ENCODE results near the gene CCDC68. TPM values are rescaled to one million over a fixed set of nuclear protein-coding genes. Genes with fewer than 3 reads are reported as not detected.

Gene CCDC68
- total RNA-seq, 1 experiment from 2014 or later, result not detected

DNA sequence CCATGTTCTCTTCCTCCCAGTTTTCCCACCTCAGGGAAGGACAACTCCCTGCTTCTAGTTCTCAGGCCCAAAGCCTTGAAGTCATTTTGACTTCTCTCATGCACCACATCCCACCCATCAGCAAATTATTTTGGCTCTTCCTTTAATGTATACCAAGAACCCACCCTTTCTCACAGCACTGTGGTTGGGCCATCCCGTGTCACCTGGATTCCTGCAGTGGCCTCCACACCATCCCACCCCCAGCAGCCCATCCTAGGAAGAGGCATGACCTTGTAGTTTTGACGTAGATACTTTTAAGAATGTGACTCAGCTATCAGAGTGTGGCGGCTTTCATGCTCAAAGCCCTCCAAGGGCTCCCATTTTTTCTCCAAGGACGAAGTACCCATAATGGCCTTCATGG lies 25.6 kb upstream of the CCDC68 start:
- POLR2A ChIA-PET (ENCODE audit: low non-redundant PET), result no interaction called here
- Histone ChIP-seq H3K9me3 (ENCODE audit: low read depth, low read length, poor library complexity, severe bottlenecking) (no peaks in the 10 kb centered on the region), H3K27ac (ENCODE audit: low read depth, low read length, poor library complexity, severe bottlenecking) (no peak overlapping the region), H3K27me3 (replicated peaks; ENCODE audit: insufficient read depth, low read depth, low read length, poor library complexity) (no peaks in the 10 kb centered on the region), H3K4me3 (ENCODE audit: low read depth, low read length, poor library complexity, severe bottlenecking) (no peak overlapping the region), H3K36me3 (ENCODE audit: insufficient read depth, low read length, poor library complexity, severe bottlenecking) (no peaks in the 10 kb centered on the region), H3K4me1 (ENCODE audit: insufficient read depth, low read length, poor library complexity, severe bottlenecking) (no peaks in the 10 kb centered on the region)
- DNase-seq (ENCODE audit: low spot score), result no peak
- CTCF ChIA-PET, result no interaction called here
- intact Hi-C loops (cut with micrococcal nuclease; ENCODE audit: unreplicated experiment), result loop anchor here (2.0 to 5.0 kb wide), 2 partner anchors 423 to 540 kb away; no protein-coding TSS in a partner anchor
- TF ChIP-seq, protein P1, sequence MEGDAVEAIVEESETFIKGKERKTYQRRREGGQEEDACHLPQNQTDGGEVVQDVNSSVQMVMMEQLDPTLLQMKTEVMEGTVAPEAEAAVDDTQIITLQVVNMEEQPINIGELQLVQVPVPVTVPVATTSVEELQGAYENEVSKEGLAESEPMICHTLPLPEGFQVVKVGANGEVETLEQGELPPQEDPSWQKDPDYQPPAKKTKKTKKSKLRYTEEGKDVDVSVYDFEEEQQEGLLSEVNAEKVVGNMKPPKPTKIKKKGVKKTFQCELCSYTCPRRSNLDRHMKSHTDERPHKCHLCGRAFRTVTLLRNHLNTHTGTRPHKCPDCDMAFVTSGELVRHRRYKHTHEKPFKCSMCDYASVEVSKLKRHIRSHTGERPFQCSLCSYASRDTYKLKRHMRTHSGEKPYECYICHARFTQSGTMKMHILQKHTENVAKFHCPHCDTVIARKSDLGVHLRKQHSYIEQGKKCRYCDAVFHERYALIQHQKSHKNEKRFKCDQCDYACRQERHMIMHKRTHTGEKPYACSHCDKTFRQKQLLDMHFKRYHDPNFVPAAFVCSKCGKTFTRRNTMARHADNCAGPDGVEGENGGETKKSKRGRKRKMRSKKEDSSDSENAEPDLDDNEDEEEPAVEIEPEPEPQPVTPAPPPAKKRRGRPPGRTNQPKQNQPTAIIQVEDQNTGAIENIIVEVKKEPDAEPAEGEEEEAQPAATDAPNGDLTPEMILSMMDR (conservative IDR thresholded peaks at IDR 0.05; ENCODE audit: low read depth, low read length), result no peak
- no peak for TF ChIP-seq EZH2 (IDR thresholded peaks at IDR 0.05; ENCODE audit: borderline replicate concordance, low read depth, low read length, poor library complexity, severe bottlenecking)
- no TSS peak for BruUV-seq (replicated peaks)

DNA sequence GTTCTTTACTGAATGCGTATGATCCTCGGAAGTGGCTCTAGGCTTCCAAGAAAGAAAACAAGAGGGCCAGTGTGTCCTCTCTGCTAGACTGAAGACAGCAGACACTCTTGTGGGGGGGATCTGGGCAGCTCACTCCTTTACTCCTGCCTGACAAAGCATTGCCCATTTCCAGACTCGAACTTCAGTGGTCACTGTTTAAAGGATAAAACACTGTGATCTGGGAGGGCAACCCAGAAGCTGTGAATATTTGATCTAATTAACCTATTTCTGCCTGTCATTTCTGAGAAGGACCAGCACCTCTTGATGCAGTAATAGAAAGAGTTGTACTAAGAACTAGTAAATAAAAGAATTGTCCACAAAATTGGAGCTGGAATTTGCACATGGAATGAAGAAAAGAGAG lies 24.5 kb upstream of the CCDC68 start:
- no TSS peak for BruUV-seq (replicated peaks)
- CTCF ChIA-PET, result interaction anchor here (0.6 to 1.0 kb wide), 4 partner anchors 8 to 539 kb away, joined by 3 to 6 read pairs (median 3); no protein-coding TSS in a partner anchor
- H3K9me3 ChIP-seq (ENCODE audit: low read depth, low read length, poor library complexity, severe bottlenecking), result no peaks in the 10 kb centered on the region
- no peaks in the 10 kb centered on the region for H3K36me3 ChIP-seq (ENCODE audit: insufficient read depth, low read length, poor library complexity, severe bottlenecking)
- TF ChIP-seq, protein P1 (conservative IDR thresholded peaks at IDR 0.05; ENCODE audit: low read depth, low read length), result no peak
- no peak for TF ChIP-seq EZH2 (IDR thresholded peaks at IDR 0.05; ENCODE audit: borderline replicate concordance, low read depth, low read length, poor library complexity, severe bottlenecking)
- intact Hi-C loops (cut with micrococcal nuclease; ENCODE audit: unreplicated experiment), result loop anchor here (1.0 to 5.0 kb wide), 4 partner anchors 304 to 591 kb away; no protein-coding TSS in a partner anchor
- DNase-seq (ENCODE audit: low spot score), result no peak
- H3K4me3 ChIP-seq (ENCODE audit: low read depth, low read length, poor library complexity, severe bottlenecking), result no peak overlapping the region
- no peaks in the 10 kb centered on the region for H3K27me3 ChIP-seq (replicated peaks; ENCODE audit: insufficient read depth, low read depth, low read length, poor library complexity)
- POLR2A ChIA-PET (ENCODE audit: low non-redundant PET), result no interaction called here
- no peak overlapping the region for H3K27ac ChIP-seq (ENCODE audit: low read depth, low read length, poor library complexity, severe bottlenecking)
- no peaks in the 10 kb centered on the region for H3K4me1 ChIP-seq (ENCODE audit: insufficient read depth, low read length, poor library complexity, severe bottlenecking)

DNA sequence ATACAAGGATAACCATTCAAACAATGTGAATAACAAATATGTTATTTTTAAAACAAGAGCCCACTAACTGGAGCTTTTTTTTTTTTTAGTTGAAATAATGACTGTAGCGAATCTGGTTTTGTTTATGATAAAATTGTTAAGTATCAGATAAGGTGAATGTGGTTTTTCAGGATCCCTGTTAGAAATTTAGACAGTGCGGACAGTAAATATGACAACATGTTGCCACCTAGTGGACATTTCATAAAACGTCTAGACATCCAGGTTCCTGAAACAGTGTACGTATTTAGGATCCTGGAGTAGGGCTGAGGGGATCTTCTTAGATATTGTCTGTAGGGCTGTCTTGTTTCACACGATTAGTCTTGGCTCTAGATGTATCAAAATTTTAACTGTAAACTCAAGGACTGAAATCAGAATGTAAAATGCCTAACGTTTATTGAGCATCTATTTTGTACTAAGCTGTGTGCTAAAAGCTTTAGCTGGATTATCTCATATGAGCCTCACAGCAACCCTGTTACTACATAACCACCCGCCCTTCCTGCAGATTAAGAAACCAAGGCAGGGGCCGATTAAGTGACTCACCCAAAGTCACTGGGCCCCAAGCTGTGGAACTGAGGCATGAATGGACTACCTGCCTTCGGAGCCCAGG lies 23.9 kb upstream of the CCDC68 start:
- TF ChIP-seq, protein P1 (conservative IDR thresholded peaks at IDR 0.05; ENCODE audit: low read depth, low read length), result peak; percentile 76
- TF ChIP-seq EZH2 (IDR thresholded peaks at IDR 0.05; ENCODE audit: borderline replicate concordance, low read depth, low read length, poor library complexity, severe bottlenecking), result no peak
- intact Hi-C loops (cut with micrococcal nuclease; ENCODE audit: unreplicated experiment), result loop anchor here (1.0 to 5.0 kb wide), 3 partner anchors 304 to 590 kb away; no protein-coding TSS in a partner anchor
- Histone ChIP-seq H3K4me1 (ENCODE audit: insufficient read depth, low read length, poor library complexity, severe bottlenecking) (no peaks in the 10 kb centered on the region), H3K27me3 (replicated peaks; ENCODE audit: insufficient read depth, low read depth, low read length, poor library complexity) (no peaks in the 10 kb centered on the region), H3K9me3 (ENCODE audit: low read depth, low read length, poor library complexity, severe bottlenecking) (no peaks in the 10 kb centered on the region), H3K4me3 (ENCODE audit: low read depth, low read length, poor library complexity, severe bottlenecking) (no peak overlapping the region), H3K36me3 (ENCODE audit: insufficient read depth, low read length, poor library complexity, severe bottlenecking) (no peaks in the 10 kb centered on the region), H3K27ac (ENCODE audit: low read depth, low read length, poor library complexity, severe bottlenecking) (no peak overlapping the region)
- no TSS peak for BruUV-seq (replicated peaks)
- ChIA-PET POLR2A (ENCODE audit: low non-redundant PET) (no interaction called here), CTCF (interaction anchor here (0.5 to 1.0 kb wide), 9 partner anchors 9 to 594 kb away, joined by 3 to 6 read pairs (median 3); no protein-coding TSS in a partner anchor)
- peak; percentile 75 for DNase-seq (ENCODE audit: low spot score)

Data from A673 (cell line).